Stimulated activated CD8-positive, alpha-beta memory T cell treated with anti-CD3 and anti-CD28 coated beads, Interleukin-15, amount 100 ng/mL, for 48 hours (primary cell): Measurements from ENCODE around the gene ENPP1.
"Not testable (repeated sequence)": the region's sequence is repeated elsewhere in the genome, so short reads cannot be mapped to it uniquely, and the experiment has no call there.

Source experiments
- DNase-seq, 2 donors: peaks; one replicate each; pipeline ENCODE4 v3.0.0-alpha.2; 2020; ENCODE audit warnings: low read depth in 2 of 2

The ENPP1 gene

DNA sequence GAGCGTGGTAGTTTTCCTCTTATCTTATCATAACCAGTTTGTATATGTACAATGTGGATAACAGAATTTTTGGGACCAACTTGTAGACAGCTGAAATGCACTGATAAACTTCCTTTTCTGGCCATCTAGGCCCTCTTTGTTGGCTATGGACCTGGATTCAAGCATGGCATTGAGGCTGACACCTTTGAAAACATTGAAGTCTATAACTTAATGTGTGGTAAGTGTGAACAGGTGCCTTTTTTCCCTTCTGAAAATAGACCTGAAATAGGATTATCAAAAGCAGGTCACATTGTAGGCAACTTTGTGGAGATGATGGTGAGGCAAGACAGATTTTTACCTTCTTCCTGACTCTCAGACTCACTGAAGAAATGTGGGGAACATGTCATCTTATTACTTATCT lies 67.8 kb downstream of the ENPP1 start:
- DNase-seq = no peak

DNA sequence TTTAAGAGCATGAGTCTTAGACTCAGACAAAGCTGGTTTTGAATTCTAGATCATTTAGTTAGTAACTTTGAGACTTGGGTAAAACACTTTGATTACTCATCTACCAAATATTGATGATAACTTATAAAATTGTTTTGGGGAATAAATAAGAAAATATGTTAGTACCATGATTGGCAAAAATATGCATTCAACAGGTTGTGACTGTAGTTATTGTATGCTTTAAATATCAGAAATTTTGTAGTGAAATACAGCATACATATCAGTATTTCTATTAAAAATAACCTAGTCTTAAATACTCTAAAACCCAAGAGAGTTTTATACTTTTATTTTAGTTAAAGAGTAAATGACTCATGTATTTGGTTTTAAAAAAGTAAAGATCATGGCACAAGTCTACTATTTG lies 68.7 kb downstream of the ENPP1 start:
- DNase-seq = no peak

DNA sequence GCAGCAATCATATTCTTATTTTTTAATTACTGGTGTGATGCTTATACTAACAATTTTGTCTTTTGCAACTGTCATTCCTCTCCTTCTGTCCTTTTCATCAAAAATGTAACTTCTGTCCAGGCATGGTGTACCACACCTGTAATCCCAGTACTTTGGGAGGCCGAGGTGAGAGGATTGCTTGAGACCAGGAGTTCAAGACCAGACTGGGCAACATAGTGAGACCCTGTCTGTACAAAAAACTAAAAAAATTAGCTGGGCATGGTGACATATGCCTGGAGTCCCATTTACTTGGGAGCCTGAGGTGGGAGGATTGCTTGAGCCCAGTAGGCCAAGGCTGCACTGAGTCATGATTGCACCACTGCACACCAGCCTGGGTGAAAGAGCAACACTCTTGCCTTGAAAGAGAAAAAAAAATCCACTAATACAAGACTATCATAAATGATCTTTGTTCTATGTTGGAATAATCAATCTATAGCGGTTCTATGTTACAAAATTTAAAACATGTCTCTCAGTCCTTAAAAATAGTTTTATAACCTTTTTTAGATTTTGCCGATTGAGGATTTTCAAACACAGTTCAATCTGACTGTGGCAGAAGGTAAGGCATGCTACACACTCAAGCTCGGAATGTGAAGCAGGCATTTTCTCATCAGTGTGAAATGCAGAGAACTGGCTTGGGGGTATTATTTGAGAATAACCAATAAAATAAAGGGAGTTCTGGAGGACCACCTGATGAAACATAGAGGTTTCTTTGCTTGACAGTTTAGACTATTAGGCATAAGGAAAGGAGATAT lies 70.4 kb downstream of the ENPP1 start:
- DNase-seq = no peak

DNA sequence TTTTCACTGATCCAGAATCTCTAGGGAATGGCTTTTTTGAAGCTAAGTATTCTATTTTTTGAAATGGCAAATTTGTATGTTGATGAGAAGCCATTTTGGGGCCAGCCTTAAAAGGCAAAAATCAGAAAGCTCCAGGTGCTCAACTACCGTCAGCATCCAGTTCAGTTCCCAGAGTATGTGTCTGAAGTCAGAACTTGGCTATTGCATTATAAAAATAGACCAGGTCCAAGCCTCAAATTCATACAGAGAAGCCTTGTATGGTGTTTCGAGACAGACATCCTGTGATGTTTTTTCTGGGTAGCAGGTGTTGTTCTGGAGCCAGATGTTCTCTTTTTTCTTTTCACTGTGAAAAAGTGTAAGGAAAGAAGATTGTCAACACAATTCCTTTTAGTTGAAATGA lies 75.2 kb downstream of the ENPP1 start:
- DNase-seq = no peak

DNA sequence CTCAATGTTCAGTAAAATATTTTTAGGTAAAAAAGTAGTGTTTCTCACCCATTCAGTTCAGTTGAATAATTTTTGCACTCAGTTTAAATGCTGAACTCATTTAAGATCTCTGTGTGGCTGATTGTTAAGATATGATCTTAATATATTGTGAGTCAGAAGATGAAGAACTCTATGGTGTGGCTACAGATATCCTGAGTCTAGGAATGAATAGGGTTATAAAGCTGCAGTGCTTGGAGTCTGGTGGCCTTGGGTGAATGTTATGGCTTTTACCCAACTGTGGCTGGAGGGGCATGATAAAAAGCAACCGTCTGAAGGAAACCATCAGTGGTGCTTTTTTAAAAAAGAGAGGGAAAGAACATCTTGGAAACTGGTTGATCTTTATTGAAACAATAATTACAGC lies 77.4 kb downstream of the ENPP1 start:
- no peak for DNase-seq

DNA sequence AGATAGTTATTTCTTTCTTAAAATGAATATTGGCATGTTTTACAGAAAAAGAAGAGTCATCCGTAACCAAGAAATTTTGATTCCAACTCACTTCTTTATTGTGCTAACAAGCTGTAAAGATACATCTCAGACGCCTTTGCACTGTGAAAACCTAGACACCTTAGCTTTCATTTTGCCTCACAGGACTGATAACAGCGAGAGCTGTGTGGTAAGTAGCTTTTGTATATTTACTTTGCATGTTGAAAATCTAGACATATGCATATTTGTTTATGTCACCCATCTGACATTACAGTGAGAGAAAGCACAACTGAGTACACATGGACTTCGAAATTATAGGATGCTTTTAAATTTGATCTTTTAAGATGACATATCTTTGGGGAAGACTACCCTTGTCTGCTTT lies 78.7 kb downstream of the ENPP1 start:
- DNase-seq = no peak

DNA sequence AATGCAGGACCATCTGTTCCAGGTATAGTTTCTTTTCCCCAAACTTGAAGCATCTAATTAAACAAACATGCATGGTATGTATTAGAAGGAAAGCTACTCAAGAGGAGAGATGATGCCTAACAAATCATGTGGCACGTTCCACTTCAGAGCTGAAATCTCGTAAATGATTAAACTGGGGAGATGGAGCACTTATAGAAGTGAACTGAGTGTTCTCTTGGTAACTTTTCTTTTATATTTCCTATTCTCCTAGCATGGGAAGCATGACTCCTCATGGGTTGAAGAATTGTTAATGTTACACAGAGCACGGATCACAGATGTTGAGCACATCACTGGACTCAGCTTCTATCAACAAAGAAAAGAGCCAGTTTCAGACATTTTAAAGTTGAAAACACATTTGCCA lies 82.3 kb downstream of the ENPP1 start:
- no peak for DNase-seq

DNA sequence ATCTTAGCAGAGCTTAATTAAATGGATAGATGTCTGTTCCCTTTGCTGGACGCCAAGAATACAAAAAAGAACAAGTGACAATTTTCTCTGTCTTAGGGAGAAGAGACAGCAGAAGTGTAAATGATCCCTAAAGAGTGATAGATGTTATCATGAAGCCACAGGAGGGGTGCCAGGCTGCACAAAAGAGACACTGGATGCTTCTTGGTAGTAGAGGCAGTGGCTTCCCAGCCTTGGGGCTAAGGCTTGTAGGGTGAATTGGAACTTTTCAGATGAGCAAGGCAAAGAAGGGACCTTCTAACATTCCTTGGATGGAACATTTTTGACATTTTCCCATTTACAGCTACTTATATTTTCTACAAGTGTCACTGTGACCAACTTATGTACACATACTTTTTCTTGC lies 85.4 kb downstream of the ENPP1 start:
- no peak for DNase-seq

DNA sequence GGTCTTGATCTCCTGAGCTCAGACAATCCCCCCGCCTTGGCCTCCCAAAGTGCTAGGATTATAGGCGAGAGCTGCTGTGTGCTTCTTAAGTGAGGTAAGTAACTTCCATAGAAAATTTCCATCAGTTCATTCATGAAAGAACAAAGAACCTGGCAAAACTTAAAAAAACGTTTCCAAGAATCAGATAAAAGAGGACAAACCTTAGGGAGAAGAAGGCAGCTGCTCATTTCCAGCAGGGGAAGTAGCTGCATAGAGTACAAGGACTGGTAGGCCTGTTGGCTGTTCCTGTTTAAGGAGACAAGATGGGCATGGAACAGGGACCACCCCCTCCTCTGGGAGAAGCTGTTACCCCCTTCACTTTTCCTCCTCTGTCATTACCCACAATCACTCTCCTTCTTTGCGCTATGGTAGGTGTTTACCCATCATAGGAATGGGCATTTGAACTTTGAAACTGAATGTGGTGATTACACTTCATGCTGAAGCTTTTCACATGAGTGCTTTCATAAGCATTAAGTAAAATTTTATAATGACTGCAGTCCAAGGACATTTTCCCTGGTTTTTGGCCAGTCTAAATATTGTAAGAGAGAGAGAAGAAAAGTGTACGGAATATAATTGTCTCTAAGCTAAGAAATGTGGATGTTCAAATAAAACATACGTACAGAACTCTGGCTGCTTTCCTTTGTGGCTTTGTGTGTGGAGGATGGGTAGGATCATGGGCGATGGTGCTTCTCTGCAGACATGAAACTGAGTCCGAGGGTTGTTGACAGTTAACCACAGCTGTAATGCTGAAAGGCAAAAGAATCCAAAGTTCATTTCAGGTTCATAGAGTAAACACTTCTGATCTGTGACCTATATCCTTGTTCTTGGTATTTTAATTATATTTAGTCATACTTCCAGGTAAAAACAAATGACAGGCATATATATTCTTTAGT lies 86.9 kb downstream of the ENPP1 start:
- no peak for DNase-seq

DNA sequence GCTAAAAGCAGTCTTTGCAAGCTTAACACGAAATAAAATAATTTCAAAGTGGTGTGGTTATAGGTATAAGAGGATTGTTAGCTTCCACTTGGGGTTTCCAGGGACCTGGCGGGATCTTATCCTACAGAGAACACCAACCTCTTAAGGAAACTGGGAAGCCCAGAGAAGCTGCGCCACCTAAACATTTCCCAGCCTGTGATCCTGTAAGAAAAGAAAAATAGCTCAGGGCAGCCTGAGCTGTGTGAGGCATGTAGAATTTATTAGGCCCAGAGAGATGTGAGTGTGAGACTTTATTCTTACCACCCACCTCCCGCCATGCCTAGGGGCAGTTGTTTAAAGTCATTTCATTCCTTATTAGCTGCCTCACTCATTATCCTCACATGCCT lies 89.2 kb downstream of the ENPP1 start:
- DNase-seq = no peak

DNA sequence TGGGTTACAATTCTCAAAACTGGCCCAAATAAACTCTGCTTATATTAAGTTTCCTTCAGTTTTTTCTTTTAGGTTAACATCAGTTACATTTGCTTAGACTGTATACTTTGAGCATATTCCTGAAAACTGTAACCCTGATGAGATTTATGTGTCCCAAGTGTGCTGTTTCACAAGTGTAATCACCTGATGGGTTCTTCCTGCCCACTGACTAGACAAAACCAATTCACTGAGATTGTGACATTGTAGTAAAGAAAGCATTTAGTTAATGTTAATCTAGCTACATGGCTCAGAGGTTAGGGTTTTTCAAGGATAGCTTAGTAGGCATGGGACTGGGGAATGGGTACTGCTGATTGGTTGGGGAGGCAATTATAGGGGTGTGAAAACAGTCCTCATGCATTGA lies 89.8 kb downstream of the ENPP1 start:
- no peak for DNase-seq

DNA sequence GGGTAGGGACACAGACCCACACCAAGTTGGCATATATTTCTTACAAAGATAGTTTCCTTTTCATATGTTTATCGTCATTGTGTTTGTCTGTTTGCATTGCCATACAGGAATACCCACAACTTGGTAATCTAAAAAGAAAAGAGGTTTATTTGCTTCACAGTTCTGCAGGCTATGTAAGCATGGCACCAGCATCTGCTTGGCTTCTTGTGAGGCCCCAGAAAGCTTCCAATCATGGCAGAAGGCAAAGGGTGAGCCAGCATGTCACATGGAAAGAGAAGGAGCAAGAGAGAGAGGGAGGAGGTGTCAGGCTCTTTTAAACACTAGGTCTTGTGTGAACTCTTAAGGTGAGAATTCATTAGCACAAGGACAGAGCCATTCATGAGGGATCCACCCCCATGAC lies 90.9 kb downstream of the ENPP1 start:
- no peak for DNase-seq

DNA sequence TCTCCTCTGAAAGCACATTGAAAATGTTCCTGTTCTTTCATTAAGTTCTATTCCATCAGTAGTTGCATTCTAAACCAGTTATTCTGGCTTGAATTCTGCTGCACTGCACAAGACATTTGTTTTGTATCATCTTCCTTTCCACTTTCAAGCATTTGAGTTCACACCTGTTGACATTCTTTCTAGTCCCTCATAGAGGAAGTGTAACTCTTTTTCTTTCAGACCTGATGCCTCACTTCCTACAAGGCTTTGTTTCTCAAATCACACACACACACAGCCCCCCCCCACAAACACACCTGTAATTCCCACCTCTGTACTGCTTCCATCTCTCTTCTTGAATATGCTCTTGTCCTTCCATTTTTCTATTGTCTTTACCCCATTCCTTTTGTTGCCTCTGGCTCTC lies 92.4 kb downstream of the ENPP1 start:
- DNase-seq = no peak

DNA sequence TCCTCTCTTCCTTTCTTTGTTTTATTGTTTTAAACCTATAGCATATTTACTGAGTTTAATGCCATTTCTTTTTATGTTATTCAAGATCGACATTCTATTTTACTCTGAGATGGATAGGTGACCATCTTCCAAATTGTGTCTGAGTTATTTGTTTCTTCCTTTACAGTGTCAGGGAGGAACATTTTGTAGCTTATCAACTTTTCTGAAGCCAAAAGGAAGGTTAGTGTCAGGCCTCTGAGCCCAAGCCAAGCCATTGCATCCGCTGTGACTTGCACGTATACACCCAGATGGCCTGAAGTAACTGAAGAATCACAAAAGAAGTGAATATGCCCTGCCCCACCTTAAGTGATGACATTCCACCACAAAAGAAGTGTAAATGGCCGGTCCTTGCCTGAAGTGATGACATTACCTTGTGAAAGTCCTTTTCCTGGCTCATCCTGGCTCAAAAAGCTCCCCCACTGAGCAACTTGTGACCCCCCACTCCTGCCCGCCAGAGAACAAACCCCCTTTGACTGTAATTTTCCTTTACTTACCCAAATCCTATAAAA lies 93.6 kb downstream of the ENPP1 start:
- DNase-seq = not testable (repeated sequence)

DNA sequence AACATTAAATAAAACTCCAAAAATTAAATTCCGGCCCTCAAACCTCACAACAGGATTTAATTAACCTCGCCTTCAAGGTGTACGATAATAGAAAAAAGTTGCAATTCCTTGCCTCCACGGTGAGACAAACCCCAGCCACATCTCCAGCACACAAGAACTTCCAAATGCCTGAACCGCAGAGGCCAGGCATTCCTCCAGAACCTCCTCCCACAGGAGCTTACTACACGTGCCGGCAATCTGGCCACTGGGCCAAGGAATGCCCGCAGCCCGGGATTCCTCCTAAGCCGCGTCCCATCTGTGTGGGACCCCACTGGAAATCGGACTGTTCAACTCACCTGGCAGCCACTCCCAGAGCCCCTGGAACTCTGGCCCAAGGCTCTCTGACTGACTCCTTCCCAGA lies 95.9 kb downstream of the ENPP1 start:
- DNase-seq = not testable (repeated sequence)

DNA sequence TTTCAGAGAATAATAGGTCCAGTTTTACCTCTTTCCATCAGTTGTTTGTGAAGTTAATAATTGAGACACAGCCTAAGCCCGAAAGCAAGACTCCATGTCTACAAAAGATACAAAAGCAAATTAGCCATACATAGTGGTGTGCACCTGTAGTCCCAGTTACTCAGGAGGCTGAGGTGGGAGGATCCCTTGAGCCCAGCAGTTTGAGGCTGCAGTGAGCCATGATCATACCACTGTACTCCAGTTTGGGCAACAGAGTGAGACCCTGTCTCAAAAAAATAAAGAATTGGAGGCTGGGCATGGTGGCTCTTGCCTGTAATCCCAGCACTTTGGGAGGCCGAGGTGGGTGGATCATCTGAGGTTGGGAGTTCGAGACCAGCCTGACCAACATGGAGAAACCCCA lies 101.0 kb downstream of the ENPP1 start:
- not testable (repeated sequence) for DNase-seq

DNA sequence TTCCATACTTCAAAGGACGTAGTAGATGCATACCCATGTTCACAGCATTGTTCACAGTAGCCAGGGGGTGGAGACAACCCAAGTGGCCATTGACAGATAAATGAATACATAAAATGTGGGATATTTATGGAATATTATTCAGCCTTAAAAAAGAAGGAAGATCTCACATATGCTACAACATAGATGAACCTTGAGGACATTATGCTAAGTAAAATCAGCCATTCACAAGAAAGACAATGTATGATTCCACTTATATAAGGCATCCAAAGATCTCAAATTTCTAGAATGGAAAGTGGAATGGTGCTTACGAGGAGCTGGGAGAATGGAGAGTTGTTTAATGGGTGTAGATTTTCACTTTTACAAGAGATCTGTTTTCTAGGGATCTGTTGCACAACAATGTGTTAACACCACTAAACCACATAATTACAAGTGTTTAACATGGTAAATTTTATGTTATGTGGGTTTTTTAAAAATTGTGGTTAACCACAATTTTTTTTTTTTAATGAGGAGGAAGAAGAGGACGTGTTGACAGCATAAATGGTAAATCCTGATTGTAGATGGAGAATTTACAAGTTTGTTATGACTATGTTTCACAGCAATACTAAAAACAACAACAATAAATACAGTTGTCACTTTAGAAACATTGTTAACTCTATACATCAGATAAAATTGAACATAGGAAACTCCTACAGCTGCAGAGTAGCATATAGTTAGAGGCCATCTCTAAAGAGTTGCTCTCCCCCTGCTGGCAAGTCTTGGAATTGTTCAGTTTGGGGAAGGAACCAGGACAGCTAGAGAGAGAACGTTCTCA lies 101.8 kb downstream of the ENPP1 start:
- DNase-seq = peak; percentile 35 to 47

DNA sequence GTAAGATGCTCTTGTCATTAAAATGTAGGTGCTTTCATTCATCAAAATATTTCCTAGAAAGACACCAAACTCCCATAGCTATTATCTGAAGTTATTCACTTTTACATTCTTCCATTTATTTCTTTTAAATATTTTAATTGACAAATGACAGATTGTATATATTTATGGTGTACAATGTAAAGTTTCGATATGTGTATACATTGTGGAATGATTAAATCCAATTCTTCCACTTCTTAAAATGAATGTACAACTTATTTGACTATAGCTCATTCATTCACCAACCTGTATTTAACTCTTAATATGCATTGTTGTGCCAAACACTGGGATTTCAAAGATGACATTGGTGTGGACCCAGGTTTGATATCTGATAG lies 102.4 kb downstream of the ENPP1 start:
- no peak for DNase-seq

DNA sequence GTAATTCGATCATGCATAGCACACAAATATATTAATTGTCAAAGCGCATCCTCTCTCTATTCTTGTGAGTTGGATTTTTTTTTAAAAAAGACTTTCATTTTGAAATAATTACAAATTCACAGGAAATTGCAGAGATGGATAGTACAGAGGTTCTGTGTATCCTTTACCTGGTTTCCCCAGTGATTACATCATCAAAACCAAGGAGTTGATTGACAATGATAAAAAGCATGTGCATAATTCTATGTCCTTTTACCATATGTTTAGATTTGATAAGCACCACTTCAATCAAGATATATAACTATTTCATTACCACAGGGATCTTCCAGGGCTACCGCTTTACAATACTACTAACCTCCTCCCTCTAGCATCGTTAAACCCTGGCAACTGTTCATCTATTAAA lies 103.1 kb downstream of the ENPP1 start:
- no peak for DNase-seq

DNA sequence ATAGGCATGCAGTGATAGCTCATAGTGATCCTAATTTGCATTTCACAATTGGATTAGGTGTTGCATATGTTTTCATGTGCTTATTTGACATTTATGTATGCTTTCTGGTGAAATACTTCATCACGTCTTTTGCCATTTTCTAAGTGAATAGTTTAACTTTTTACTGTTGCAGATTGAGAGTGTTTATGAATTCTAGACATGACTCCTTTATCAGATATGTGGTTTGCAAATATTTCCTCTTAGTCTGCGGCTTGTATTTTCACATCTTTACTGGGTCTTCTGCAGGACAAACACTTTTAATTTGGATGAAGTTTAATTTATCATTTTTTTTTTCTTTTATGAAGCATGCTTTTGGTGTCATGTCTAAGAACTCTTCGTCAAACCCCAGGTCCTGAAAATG lies 104.1 kb downstream of the ENPP1 start:
- DNase-seq = no peak

DNA sequence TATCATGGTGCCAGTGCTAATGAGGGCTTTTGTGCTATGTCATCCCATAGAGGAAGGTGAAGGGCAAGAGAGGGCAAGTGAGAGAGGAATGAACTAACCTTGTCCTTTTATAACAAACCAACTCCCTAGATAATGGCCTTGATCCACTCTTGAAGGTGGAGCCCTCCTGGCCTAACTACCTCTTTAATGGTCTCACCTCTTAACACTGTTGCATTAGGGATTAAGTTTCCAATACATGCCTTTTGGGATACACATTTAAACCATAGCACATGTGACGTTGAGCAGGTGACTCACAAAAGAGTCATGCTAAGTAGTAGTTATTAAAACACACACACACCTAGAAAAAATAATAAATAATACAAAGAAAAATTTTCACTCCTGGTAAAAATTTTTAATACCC lies 106.4 kb downstream of the ENPP1 start:
- DNase-seq = no peak
